SK-N-SH (cell line): ENCODE data around the gene CFAP221. TPM values are rescaled to one million over a fixed set of nuclear protein-coding genes. Genes with fewer than 3 reads are reported as not detected.

Experiments
- CTCF ChIA-PET: fragments of 300-600, 350-600 bp; formaldehyde crosslinking; extraction: SDS; loops from one replicate; lab custom pipeline; 2021; lab: Yijun Ruan, JAX
- POLR2A ChIA-PET: fragments of 350-600 bp; sonication (Branson Sonifier 250); formaldehyde crosslinking; extraction: SDS; loops from one replicate; lab custom pipeline; 2020; ENCODE audit warnings: antibody characterized with exemption, inconsistent platforms; lab: Yijun Ruan, JAX
- DNase-seq: peaks from one replicate; pipeline ENCODE4 v3.0.0; 2012
- H2AFZ ChIP-seq: fragments of 200-600 bp; sonication (generic); 2 replicates; pipeline ENCODE4 v1.8.1; 2016; ENCODE audit warnings: antibody characterized with exemption, mild to moderate bottlenecking, low read depth
- H3F3A ChIP-seq: fragments of 200-600 bp; sonication (generic); replicated peaks from 2 replicates; pipeline ENCODE3; 2016; ENCODE audit warnings: antibody characterized with exemption, mild to moderate bottlenecking; ENCODE audit not compliant: insufficient read depth
- H3K27ac ChIP-seq, 2 experiments: fragments of 200-500 bp in 1 of 2; fragments of 200-600 bp in 1 of 2; sonication (Bioruptor generic) in 1 of 2; sonication (generic), shearing (Covaris generic) in 1 of 2; 2 replicates each; pipeline versions ENCODE4 v1.5.1 to v1.6.1; 2014 to 2016; ENCODE audit warnings: low read depth in 2 of 2, inconsistent platforms in 1 of 2, low read length in 1 of 2, mild to moderate bottlenecking in 1 of 2, mixed read lengths in 1 of 2
- H3K27me3 ChIP-seq: fragments of 200-600 bp; sonication (generic), shearing (Covaris generic); 2 replicates; pipeline ENCODE4 v1.6.1; 2016; ENCODE audit warnings: mixed run types; ENCODE audit not compliant: insufficient read depth
- H3K36me3 ChIP-seq, 2 experiments: fragments of 200-500 bp in 1 of 2; fragments of 200-600 bp in 1 of 2; sonication (Bioruptor generic) in 1 of 2; sonication (generic) in 1 of 2; replicated peaks in 1 of 2; 2 replicates each; pipeline versions ENCODE3 to v1.5.1; 2014 to 2016; ENCODE audit warnings: low read length in 1 of 2, mild to moderate bottlenecking in 1 of 2; ENCODE audit not compliant: insufficient read depth in 2 of 2, control insufficient read depth in 1 of 2
- H3K4me1 ChIP-seq, 2 experiments: fragments of 200-500 bp in 1 of 2; fragments of 200-600 bp in 1 of 2; sonication (Bioruptor generic) in 1 of 2; sonication (generic), shearing (Covaris generic) in 1 of 2; 2 replicates each; pipeline versions ENCODE4 v1.5.1 to v1.6.1; 2014 to 2016; ENCODE audit warnings: low read depth in 1 of 2, low read length in 1 of 2, mixed run types in 1 of 2; ENCODE audit not compliant: insufficient read depth in 2 of 2, control insufficient read depth in 1 of 2
- H3K4me2 ChIP-seq: fragments of 200-600 bp; sonication (generic), shearing (Covaris generic); 2 replicates; pipeline ENCODE4 v1.6.1; 2017; ENCODE audit warnings: mixed run types
- H3K4me3 ChIP-seq, 2 experiments: fragments of 200-500 bp in 1 of 2; fragments of 200-600 bp in 1 of 2; sonication (Bioruptor generic) in 1 of 2; sonication (generic), shearing (Covaris generic) in 1 of 2; 2 replicates each; pipeline versions ENCODE4 v1.5.1 to v1.8.1; 2014 to 2016; ENCODE audit warnings: low read depth in 2 of 2, inconsistent platforms in 1 of 2, low read length in 1 of 2, mild to moderate bottlenecking in 1 of 2, mixed read lengths in 1 of 2, moderate library complexity in 1 of 2
- H3K79me2 ChIP-seq: fragments of 200-600 bp; sonication (generic); 2 replicates; pipeline ENCODE4 v1.8.1; 2017; ENCODE audit warnings: mild to moderate bottlenecking; ENCODE audit not compliant: insufficient read depth
- H3K9ac ChIP-seq: fragments of 200-600 bp; sonication (generic); 2 replicates; pipeline ENCODE4 v1.6.1; 2017; ENCODE audit warnings: mixed run types
- H3K9me2 ChIP-seq: fragments of 200-600 bp; sonication (generic); 2 replicates; pipeline ENCODE4 v1.6.1; 2017; ENCODE audit warnings: mixed run types
- H3K9me3 ChIP-seq: fragments of 200-600 bp; sonication (generic); 2 replicates; pipeline ENCODE4 v1.6.1; 2017; ENCODE audit warnings: mixed run types, mild to moderate bottlenecking, moderate library complexity
- H4K20me1 ChIP-seq: fragments of 200-600 bp; sonication (generic); 2 replicates; pipeline ENCODE4 v1.6.1; 2017; ENCODE audit warnings: mild to moderate bottlenecking, mixed run types; ENCODE audit not compliant: insufficient read depth
- CHD2 ChIP-seq: fragments of 150-350 bp; IDR thresholded peaks from 2 replicates; pipeline ENCODE4 v1.6.1; 2018; ENCODE audit warnings: low read length; ENCODE audit not compliant: partially characterized antibody
- CTCF ChIP-seq: fragments of 200-600 bp; sonication (generic); IDR thresholded peaks from 2 replicates; pipeline ENCODE4 v1.6.1; 2017; ENCODE audit warnings: antibody characterized with exemption, mild to moderate bottlenecking, moderate library complexity
- ELF1 ChIP-seq: IDR thresholded peaks from 2 replicates; pipeline ENCODE4 v1.4.0; 2012
- FOSL2 ChIP-seq: IDR thresholded peaks from 2 replicates; pipeline ENCODE4 v1.4.0; 2012; ENCODE audit warnings: low read depth, mild to moderate bottlenecking, moderate library complexity, borderline replicate concordance
- FOXM1 ChIP-seq: IDR thresholded peaks from 2 replicates; pipeline ENCODE4 v1.4.0; 2012; ENCODE audit warnings: low read depth, mild to moderate bottlenecking
- IRF3 ChIP-seq: fragments of 150-350 bp; IDR thresholded peaks from 2 replicates; pipeline ENCODE4 v1.6.1; 2016; ENCODE audit warnings: mild to moderate bottlenecking, low read depth, low read length
- JUND ChIP-seq: IDR thresholded peaks from 2 replicates; pipeline ENCODE4 v1.4.0; 2012
- MAX ChIP-seq: IDR thresholded peaks from 2 replicates; pipeline ENCODE4 v1.4.0; 2012; ENCODE audit warnings: low read depth
- MEF2A ChIP-seq: IDR thresholded peaks from 2 replicates; pipeline ENCODE4 v1.4.0; 2012; ENCODE audit warnings: low read depth, borderline replicate concordance
- NFIC ChIP-seq: IDR thresholded peaks from 2 replicates; pipeline ENCODE4 v1.4.0; 2012; ENCODE audit warnings: borderline replicate concordance
- NRF1 ChIP-seq: IDR thresholded peaks from 2 replicates; pipeline ENCODE4 v1.6.1; 2012; ENCODE audit warnings: low read depth, mild to moderate bottlenecking, low read length
- PBX3 ChIP-seq: IDR thresholded peaks from 2 replicates; pipeline ENCODE4; 2012
- POLR2AphosphoS5 ChIP-seq: IDR thresholded peaks from 2 replicates; pipeline ENCODE4 v1.6.1; 2012; ENCODE audit warnings: low read depth, low read length
- RAD21 ChIP-seq: IDR thresholded peaks from 2 replicates; pipeline ENCODE4 v1.6.1; 2012; ENCODE audit warnings: mild to moderate bottlenecking, low read length
- SIN3A ChIP-seq: IDR thresholded peaks from 2 replicates; pipeline ENCODE4 v1.6.1; 2012; ENCODE audit warnings: low read depth, mild to moderate bottlenecking, low read length, moderate library complexity, borderline replicate concordance
- SMC3 ChIP-seq: IDR thresholded peaks from 2 replicates; pipeline ENCODE4 v1.6.1; 2012; ENCODE audit warnings: low read depth, low read length, improper control_type of control experiment
- TCF12 ChIP-seq: IDR thresholded peaks from 2 replicates; pipeline ENCODE4 v1.4.0; 2012
- TEAD4 ChIP-seq: IDR thresholded peaks from 2 replicates; pipeline ENCODE4 v1.4.0; 2012; ENCODE audit warnings: mild to moderate bottlenecking, borderline replicate concordance; ENCODE audit not compliant: insufficient read depth
- USF1 ChIP-seq: IDR thresholded peaks from 2 replicates; pipeline ENCODE4 v1.4.0; 2012; ENCODE audit warnings: low read depth, borderline replicate concordance
- YY1 ChIP-seq: IDR thresholded peaks from 2 replicates; pipeline ENCODE4 v1.4.0; 2012; ENCODE audit warnings: low read depth, mild to moderate bottlenecking
- ZBTB33 ChIP-seq: IDR thresholded peaks from 2 replicates; pipeline ENCODE4 v1.4.0; 2012; ENCODE audit warnings: low read depth, borderline replicate concordance
- polyA plus RNA-seq, 3 experiments: library from polyadenylated mRNA; depleted of rRNA; stranded (reverse); fragments of >200 nt; gene quantifications; 2 replicates each; pipeline ENCODE4 v1.2.3, GENCODE V29; 2012

Gene CFAP221
- polyA plus RNA-seq, 1 of the 3 experiments (the other 2 are of a cell fraction), result 0.12 TPM

GRCh38 chr2:119580550-119581072, 36.4 kb downstream of the CFAP221 start (continued):
- TF ChIP-seq SIN3A (no peak), TEAD4 (no peak), IRF3 (no peak), NRF1 (no peak), MEF2A (no peak)

- Histone ChIP-seq H2AFZ (no peak overlapping the region), H3K9ac (no peak overlapping the region), H4K20me1 (no peaks in the 10 kb centered on the region), H3K36me3 (no peaks in the 10 kb centered on the region), H3K27me3 (no peaks in the 10 kb centered on the region), H3K79me2 (no peaks in the 10 kb centered on the region; the same call in 1 of the 2 replicates), H3K4me3 (no peak overlapping the region), H3F3A (no peaks in the 10 kb centered on the region), H3K4me1 (peaks cover 0 to 16% of the 10 kb centered on the region in 2 experiments; a peak in 1 of 4 replicates), H3K4me2 (no peak overlapping the region), H3K27ac (no peak overlapping the region), H3K9me2 (no peaks in the 10 kb centered on the region), H3K9me3 (no peaks in the 10 kb centered on the region)
- CTCF ChIA-PET, result interaction anchor here (1.0 to 2.6 kb wide), 2 partner anchors 57 to 76 kb away, joined by 3 to 8 read pairs; no protein-coding TSS in a partner anchor
- no peak for DNase-seq
- TF ChIP-seq USF1 (no peak), RAD21 (no peak), NFIC (no peak), TCF12 (no peak), FOXM1 (no peak), FOSL2 (no peak), CTCF (no peak), TEAD4 (no peak), POLR2AphosphoS5 (no peak), PBX3 (no peak), MAX (no peak), JUND (no peak), SMC3 (no peak), YY1 (no peak), CHD2 (no peak), ZBTB33 (no peak), IRF3 (no peak), ELF1 (no peak)
- POLR2A ChIA-PET, result no interaction called here
Measured at GRCh38 chr2:119583291-119583690, 39.0 kb downstream of the CFAP221 start.
